Thoracic aorta (tissue), 2 donors: ENCODE results near the gene CYP2S1. TPM values are rescaled to one million over a fixed set of nuclear protein-coding genes. Genes with fewer than 3 reads are reported as not detected.

Source experiments
- ATAC-seq: fragments of 150-250 bp; one replicate; pipeline ENCODE4 v1.8.0; 2017; ENCODE audit warnings: low read depth; ENCODE audit not compliant: insufficient number of reproducible peaks, low FRiP score
- DNase-seq: peaks from one replicate; pipeline ENCODE4 v3.0.0-alpha.2; 2020; ENCODE audit warnings: low spot score
- H3K27ac ChIP-seq, 2 donors: fragments of 200-600 bp; sonication (generic); 1 replicate in 1 of 2; 2 replicates in 1 of 2; pipeline ENCODE4 v1.5.1; 2016; ENCODE audit warnings: mild to moderate bottlenecking in 2 of 2, moderate library complexity in 2 of 2
- H3K27me3 ChIP-seq: fragments of 200-600 bp; sonication (generic); replicated peaks from 2 replicates; pipeline ENCODE4 v1.6.0; 2016; ENCODE audit warnings: mild to moderate bottlenecking; ENCODE audit not compliant: insufficient read depth
- H3K36me3 ChIP-seq: fragments of 200-600 bp; sonication (generic); one replicate; pipeline ENCODE4 v1.5.1; 2016
- H3K4me1 ChIP-seq, 2 donors: fragments of 200-600 bp; sonication (generic); 1 replicate in 1 of 2; 2 replicates in 1 of 2; pipeline versions ENCODE4 v1.5.1 to v1.6.0; 2016; ENCODE audit warnings: low read depth in 2 of 2, mild to moderate bottlenecking in 1 of 2; ENCODE audit not compliant: control insufficient read depth in 1 of 2
- H3K4me3 ChIP-seq: fragments of 200-600 bp; sonication (generic); 2 replicates; pipeline ENCODE4 v1.5.1; 2016; ENCODE audit warnings: mild to moderate bottlenecking
- H3K9me3 ChIP-seq: fragments of 200-600 bp; sonication (generic); 2 replicates; pipeline ENCODE4 v1.5.1; 2016
- CTCF ChIP-seq: fragments of 200-600 bp; sonication (generic); IDR thresholded peaks from one replicate; pipeline ENCODE4 v1.5.1; 2019; ENCODE audit warnings: antibody characterized with exemption
- total RNA-seq, 2 donors: library from RNA; depleted of rRNA; stranded (reverse); fragments of >200 nt; gene quantifications; one replicate each; pipeline versions ENCODE4 v1.1.0 to v1.2.3, GENCODE V29; 2016

CYP2S1 gene
- total RNA-seq, 2 donors from 2014 or later = 2.3 to 12.4 TPM

DNA sequence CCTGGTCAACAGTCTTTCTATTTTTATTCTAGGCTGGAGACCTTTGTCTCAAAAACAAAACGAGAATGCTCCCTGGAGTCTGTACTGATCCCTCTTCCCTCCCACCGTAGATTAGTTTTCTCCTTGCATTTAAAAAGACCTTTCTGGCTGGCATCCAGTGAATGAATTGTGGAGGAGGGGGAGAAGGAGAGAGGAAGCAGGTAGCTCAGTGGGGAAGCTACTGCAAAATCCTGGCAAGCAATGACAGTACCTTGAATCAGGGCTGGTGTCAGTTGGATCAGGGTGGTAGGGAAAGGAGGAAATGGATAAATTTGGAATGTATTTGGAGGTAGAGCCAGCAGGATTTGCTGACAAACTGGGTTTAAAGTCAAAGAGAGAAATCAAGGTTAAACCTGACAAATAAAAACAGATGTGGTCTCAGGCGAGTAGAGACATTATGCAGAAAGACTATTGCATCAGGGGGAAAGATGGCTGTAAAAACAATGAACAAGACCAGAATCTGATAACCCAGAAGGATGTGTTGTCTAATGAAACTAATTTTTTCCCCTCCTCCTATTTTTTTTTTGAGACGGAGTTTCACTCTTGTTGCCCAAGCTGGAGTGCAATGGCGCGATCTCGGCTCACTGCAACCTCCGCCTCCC lies 3.5 kb upstream of the CYP2S1 start:
- no peak overlapping the region for H3K27ac ChIP-seq
- H3K36me3 ChIP-seq = no peaks in the 10 kb centered on the region
- DNase-seq = no peak
- TF ChIP-seq CTCF = no peak
- no peak for ATAC-seq
- peaks cover 0 to 8% of the 10 kb centered on the region in 2 donors for H3K4me1 ChIP-seq
- H3K9me3 ChIP-seq = no peaks in the 10 kb centered on the region
- peaks cover 6% of the 10 kb centered on the region for H3K27me3 ChIP-seq
- H3K4me3 ChIP-seq = no peak overlapping the region

GRCh38 chr19:41193430-41194156 lies 574 bp downstream of the CYP2S1 start:
- peak overlapping the region; percentile 60 for H3K4me3 ChIP-seq
- H3K36me3 ChIP-seq = no peaks in the 10 kb centered on the region
- no peak overlapping the region for H3K27ac ChIP-seq
- DNase-seq (no peak), ATAC-seq (no peak)
- H3K27me3 ChIP-seq = peaks cover 6% of the 10 kb centered on the region
- no peak for TF ChIP-seq CTCF
- H3K4me1 ChIP-seq = peaks cover 0 to 8% of the 10 kb centered on the region in 2 donors
- H3K9me3 ChIP-seq = no peaks in the 10 kb centered on the region

DNA sequence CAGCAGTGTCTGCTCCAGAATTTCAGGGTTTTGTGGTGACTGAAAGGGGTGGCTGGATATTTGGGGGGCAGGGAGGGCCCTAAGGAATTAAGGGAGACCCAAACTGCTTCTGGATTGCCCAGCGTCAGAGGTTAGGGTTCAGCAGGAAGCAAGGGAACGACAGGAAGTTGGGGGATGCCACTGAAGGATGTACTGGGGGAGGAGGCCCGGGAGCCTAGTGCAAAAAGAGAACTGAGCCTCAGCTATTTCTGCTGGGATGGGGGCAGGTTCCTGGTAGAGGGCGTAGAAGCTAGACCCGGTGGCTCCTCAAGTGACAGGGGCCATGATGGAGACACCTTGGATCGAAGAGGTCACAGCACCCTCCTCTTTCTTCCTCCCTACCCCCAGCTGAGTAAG lies 1.1 kb downstream of the CYP2S1 start:
- no peak overlapping the region for H3K27ac ChIP-seq
- peaks cover 0 to 8% of the 10 kb centered on the region in 2 donors for H3K4me1 ChIP-seq
- TF ChIP-seq CTCF = no peak
- H3K36me3 ChIP-seq = no peaks in the 10 kb centered on the region
- H3K4me3 ChIP-seq = peak overlapping the region; percentile 60
- no peak for DNase-seq
- H3K9me3 ChIP-seq = no peaks in the 10 kb centered on the region
- no peak for ATAC-seq
- peaks cover 6% of the 10 kb centered on the region for H3K27me3 ChIP-seq

DNA sequence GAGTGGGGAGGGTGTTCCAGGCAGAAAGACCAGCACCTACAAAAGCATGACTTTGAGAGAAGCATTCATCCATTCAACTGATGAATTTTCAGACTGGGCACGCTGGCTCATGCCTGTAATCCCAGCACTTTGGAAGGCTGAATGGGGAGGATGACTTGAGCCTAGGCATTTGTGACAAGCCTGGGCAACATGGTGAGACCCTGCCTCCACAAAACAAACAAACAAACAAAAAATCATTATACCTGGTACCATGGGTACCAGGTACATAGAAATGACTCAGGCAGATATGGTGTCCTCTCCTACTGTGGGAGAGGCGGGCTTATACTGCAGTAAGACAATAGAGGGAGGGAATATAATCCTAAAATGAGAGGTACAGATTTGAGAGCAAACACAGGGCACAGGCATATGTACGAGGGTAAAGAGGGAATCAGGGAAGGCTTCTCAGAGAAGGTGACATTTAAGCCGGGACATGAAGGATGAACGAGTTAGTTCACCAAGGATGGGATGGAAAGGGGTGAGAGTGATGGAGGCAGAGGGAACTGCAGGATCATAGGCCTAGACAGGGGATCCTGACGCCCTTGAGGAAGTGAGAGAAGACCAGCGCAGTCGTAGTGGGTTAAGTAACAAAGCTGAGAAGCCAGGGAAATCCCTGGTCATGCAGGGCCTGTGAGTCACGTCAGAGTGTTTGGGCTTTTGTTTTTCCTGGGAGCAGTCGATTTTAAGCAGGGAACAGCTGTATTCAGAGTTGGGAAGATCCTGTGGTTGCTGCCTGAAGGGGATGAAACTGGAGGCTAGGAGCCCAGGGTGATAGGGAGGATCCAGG lies 2.9 kb downstream of the CYP2S1 start:
- no peak overlapping the region for H3K27ac ChIP-seq
- H3K4me1 ChIP-seq = peaks cover 0 to 8% of the 10 kb centered on the region in 2 donors
- H3K9me3 ChIP-seq = no peaks in the 10 kb centered on the region
- DNase-seq (no peak), ATAC-seq (no peak)
- TF ChIP-seq CTCF = no peak
- H3K36me3 ChIP-seq = no peaks in the 10 kb centered on the region
- no peak overlapping the region for H3K4me3 ChIP-seq
- peaks cover 6% of the 10 kb centered on the region for H3K27me3 ChIP-seq

DNA sequence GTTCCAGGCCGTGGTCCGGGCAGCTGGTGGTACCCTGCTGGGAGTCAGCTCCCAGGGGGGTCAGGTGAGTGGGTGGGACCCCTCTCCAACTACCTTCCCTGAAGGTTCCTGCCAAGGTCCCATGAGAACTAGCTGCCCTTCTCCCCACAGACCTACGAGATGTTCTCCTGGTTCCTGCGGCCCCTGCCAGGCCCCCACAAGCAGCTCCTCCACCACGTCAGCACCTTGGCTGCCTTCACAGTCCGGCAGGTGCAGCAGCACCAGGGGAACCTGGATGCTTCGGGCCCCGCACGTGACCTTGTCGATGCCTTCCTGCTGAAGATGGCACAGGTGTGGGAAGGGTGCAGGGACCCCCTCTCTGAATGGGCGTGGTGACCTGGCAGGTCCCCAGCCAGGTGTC lies 5.5 kb downstream of the CYP2S1 start:
- TF ChIP-seq CTCF = no peak
- ATAC-seq = no peak
- Histone ChIP-seq H3K9me3 (no peaks in the 10 kb centered on the region), H3K27ac (no peak overlapping the region), H3K36me3 (no peaks in the 10 kb centered on the region), H3K27me3 (no peaks in the 10 kb centered on the region), H3K4me1 (no peaks in the 10 kb centered on the region), H3K4me3 (no peak overlapping the region)
- no peak for DNase-seq
